Keratinocyte (primary cell): Measurements from ENCODE around the gene SEMA3D.

ENCODE experiments used
- EZH2 ChIP-seq: IDR thresholded peaks from one replicate; pipeline ENCODE4 v1.6.1; 2012; ENCODE audit warnings: inconsistent platforms, mild to moderate bottlenecking, low read length, moderate library complexity
- TF ChIP-seq, protein P1 (sequence below), 3 experiments: IDR thresholded peaks in 1 of 3; conservative IDR thresholded peaks in 1 of 3; optimal IDR thresholded peaks in 1 of 3; 2 replicates in 2 of 3; 3 replicates in 1 of 3; pipeline versions ENCODE3 to v1.5.1; 2011; ENCODE audit warnings: low read length in 3 of 3, mild to moderate bottlenecking in 3 of 3, moderate library complexity in 2 of 3, control low read depth in 1 of 3, inconsistent platforms in 1 of 3; ENCODE audit not compliant: insufficient read depth in 2 of 3; ENCODE audit errors: extremely low read depth in 1 of 3

- TF ChIP-seq, protein P1, sequence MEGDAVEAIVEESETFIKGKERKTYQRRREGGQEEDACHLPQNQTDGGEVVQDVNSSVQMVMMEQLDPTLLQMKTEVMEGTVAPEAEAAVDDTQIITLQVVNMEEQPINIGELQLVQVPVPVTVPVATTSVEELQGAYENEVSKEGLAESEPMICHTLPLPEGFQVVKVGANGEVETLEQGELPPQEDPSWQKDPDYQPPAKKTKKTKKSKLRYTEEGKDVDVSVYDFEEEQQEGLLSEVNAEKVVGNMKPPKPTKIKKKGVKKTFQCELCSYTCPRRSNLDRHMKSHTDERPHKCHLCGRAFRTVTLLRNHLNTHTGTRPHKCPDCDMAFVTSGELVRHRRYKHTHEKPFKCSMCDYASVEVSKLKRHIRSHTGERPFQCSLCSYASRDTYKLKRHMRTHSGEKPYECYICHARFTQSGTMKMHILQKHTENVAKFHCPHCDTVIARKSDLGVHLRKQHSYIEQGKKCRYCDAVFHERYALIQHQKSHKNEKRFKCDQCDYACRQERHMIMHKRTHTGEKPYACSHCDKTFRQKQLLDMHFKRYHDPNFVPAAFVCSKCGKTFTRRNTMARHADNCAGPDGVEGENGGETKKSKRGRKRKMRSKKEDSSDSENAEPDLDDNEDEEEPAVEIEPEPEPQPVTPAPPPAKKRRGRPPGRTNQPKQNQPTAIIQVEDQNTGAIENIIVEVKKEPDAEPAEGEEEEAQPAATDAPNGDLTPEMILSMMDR (optimal IDR thresholded peaks at IDR 0.05 in 1 of 3, IDR thresholded peaks at IDR 0.05 in 1 of 3, conservative IDR thresholded peaks at IDR 0.05 in 1 of 3; ENCODE audit: extremely low read depth in 1 of 3, insufficient read depth in 2 of 3, low read length in 3 of 3): no peak
- TF ChIP-seq EZH2: no peak
Measured at GRCh38 chr7:85196696-85197095, 9.8 kb upstream of the SEMA3D start.
